CD4-positive, alpha-beta T cell treated with Interleukin-15 for 1 hour (primary cell): ENCODE data around the gene SLC9A6.
A peak's percentile ranks its signal among the peaks of the same experiment; 100 is the strongest.

Source experiments
- DNase-seq: peaks from one replicate; pipeline ENCODE4 v3.0.0-alpha.2; 2020

The SLC9A6 gene

DNA sequence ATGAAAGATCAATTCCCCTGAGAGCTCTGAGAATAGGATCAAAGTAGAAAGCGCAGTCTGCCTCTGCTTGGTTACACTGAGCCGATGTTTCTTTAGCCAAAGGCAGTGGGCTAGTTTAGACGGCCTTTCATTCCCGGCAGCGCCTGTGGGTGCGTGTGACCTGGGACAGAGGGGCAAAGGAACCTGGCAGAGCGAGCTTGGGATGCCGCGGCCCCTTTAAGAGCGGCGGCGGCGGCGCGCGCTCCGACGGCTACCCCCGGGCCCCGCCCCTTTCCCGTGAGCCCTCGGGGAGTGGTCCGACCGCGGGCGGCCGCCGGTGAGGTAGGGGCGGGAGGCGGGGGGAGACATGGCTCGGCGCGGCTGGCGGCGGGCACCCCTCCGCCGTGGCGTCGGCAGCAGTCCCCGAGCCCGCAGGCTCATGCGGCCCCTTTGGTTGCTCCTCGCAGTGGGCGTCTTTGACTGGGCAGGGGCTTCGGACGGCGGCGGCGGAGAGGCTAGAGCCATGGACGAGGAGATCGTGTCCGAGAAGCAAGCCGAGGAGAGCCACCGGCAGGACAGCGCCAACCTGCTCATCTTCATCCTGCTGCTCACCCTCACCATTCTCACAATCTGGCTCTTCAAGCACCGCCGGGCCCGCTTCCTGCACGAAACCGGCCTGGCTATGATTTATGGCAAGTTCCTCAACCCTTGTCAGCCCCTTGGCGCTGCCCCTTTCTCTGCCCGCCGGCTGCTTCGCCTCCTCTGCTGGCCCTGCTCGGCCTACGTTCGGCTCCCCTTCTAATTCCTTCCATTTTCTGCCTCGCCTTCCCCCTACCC lies at the start of gene SLC9A6:
TSS of gene SLC9A6 (plus strand) at position 279 of the 816 bp plus-strand sequence. CDS start at position 503, 224 bp downstream.
- peak; percentile 72 for DNase-seq

DNA sequence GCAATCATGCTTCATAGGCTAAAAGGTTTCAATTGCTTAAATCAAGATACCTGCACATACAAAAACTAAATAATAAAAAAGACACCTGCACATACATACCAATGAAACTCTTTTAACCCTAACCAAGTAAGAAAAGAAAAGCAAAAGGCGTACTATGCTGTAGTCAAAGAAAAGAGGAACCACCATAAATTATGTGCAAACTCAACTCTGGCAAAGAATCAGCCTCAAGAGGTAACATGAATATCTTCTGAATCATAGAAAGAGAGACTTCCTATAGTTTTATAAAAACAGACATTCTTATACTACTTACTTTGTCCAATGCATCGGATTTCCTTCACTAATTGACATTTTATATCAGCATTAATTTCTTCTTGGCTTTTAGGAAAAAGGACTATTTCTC lies 40.7 kb upstream of the SLC9A6 start:
- no peak for DNase-seq

- DNase-seq: no peak
These were observed 33.9 kb upstream of the SLC9A6 start for GRCh38 chrX:135951291-135951690.

DNA sequence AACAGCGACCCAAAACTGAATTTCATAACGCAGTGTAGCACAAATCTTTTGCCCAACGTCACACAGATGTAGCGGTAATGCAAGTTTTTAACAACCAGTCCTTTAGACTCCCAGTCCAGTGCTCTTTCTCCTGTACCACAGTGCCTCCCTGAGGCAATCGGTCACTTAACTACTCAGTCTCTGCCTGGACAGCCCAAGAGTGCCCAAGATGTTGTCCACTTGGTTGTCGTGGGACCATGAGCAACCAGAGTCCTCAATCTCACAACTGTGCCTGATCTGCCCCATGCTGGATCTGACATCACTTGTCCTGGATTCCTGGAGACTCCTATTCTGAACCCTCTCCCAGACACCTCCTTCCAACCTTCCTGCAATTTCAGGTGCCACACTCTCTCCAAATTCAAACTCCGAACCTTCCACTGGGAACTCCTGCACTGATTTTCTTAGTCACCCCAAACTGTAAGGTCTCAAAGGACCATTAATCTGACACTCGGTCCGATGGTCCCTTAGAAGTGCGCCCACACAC lies 12.1 kb upstream of the SLC9A6 start:
- DNase-seq: no peak

DNA sequence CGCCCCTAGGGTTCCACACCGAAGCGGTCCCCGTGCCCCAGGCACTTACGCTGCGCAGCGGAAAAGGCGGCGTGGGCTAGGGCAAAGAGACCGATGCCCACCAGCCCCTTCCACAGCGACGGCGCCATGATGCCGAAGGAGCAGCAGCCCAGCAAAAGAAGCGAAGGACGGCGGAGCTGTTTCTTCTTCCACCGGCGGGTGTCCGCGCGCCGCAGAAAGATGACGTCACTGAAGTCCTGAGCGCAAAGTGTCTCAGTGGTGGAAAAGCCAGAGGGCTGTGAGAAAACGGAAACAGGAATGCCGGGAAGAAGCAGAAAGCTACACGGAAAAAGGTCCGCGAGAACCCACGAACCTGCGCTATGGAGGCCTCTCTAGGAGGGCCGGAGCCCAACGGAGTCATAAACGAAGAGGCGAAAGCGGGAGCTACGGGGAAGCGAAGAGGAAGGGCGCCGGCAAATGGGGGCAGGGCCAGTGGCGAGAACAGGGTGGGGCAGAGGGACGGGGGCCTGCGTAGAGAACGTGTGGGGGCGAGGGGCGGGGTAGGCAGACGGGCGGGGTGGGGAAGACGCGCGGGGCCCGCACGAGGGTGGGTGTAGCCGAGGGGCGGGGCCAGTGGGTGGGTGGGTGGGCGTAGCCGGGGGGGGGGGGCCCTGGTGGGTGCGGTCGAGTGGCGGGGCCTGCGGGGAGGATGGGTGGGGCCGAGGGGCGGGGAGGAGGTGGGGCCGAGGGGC lies 11.5 kb upstream of the SLC9A6 start, which contains the start of gene MMGT1:
TSS of gene MMGT1 (minus strand) at position 441 of the 731 bp plus-strand sequence. CDS start at position 128, 313 bp downstream.
- peak; percentile 88 for DNase-seq

GRCh38 chrX:135974279-135974856 lies 10.9 kb upstream of the SLC9A6 start:
- peak; percentile 77 for DNase-seq

DNA sequence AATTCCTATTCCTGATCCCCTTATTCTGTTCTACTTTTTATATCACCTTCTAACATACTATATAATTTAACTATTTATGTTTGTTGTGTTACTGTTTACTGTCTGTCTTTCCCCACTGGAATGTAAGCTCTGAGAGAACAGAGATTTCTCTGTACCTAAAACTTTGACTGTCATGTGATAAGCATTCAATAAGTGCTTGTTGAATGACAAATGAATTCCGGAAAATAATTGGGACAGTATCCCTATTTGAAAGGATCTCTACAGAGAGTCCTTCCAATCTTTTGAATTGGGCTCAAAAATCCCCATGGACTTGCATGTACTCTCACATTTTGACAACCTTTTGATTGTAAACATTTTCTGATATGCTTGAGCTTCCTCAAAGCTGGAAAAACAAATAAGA lies 9.8 kb upstream of the SLC9A6 start:
- no peak for DNase-seq

- DNase-seq: no peak
These were observed 7.6 kb upstream of the SLC9A6 start for GRCh38 chrX:135977611-135978010.

GRCh38 chrX:135981010-135981409 lies 4.2 kb upstream of the SLC9A6 start:
- no peak for DNase-seq

DNA sequence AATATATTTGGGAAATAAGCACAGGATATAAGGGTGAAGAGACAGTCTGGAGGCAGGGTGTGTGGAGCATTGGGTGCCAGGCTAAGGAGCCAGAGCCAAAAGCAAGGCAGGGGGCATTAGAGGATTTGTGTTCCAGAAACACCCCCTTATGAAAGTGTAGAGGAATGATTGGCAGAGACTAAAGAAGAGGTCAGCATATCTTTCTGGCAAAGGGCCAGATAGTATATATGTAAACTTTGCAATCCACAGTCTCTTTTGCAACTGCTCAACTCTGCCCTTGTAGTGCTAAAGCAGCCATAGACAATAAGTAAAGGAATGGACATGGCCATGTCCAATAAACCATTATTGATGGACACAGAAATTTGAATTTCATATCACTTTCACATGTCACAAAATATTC lies 3.6 kb upstream of the SLC9A6 start:
- no peak for DNase-seq

- no peak for DNase-seq
These were observed 2.4 kb upstream of the SLC9A6 start for GRCh38 chrX:135982860-135983259.

- no peak for DNase-seq
These were observed 979 bp upstream of the SLC9A6 start for GRCh38 chrX:135984256-135984655.

GRCh38 chrX:135984791-135985156 lies 461 bp upstream of the SLC9A6 start:
- no peak for DNase-seq

GRCh38 chrX:135985973-135986310 lies 707 bp downstream of the SLC9A6 start:
- no peak for DNase-seq

DNA sequence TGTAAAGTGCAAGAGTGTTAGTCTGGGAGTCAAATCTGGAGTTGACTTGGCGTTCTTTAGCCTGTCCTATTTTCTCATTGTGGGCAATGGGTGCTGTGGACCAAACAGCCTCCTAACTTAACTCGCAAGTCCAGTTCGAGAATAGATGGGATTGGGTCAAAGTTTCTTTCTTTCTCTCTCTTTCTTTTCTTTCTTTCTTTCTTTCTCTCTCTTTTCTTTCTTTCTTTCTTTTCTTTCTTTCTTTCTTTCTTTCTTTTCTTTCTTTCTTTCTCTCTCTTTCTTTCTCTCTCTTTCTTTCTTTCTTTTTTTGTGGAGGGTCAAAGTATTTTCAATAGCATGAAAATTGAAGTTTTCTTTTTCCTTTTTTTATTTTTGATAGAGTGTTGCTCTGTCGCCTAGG lies 3.0 kb downstream of the SLC9A6 start:
- DNase-seq: no peak

GRCh38 chrX:136015016-136015415 lies 29.8 kb downstream of the SLC9A6 start:
- no peak for DNase-seq

- no peak for DNase-seq
These were observed 31.6 kb downstream of the SLC9A6 start for GRCh38 chrX:136016881-136017280.

DNA sequence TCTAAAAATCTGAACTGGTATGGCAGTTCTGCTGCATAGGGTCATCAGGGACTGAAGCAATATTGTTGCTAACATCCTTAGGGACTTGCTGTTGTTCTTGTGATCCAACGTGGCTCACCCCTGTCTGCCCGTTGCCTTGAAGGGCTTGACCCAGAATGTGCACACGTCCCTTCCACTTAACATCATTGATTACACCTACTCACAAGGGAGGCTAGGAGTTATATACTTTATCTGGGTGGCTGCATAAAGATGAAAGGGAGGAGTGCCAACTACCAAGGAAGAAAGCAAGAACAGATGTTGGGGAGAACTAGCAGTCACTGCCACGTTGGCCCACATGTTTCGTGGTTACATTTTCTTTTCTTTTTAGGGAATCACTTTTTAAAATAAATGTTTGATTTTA lies 34.0 kb downstream of the SLC9A6 start:
- no peak for DNase-seq

- no peak for DNase-seq
These were observed 35.9 kb downstream of the SLC9A6 start for GRCh38 chrX:136021160-136021559.

GRCh38 chrX:136021903-136022302 lies 36.7 kb downstream of the SLC9A6 start:
- no peak for DNase-seq

DNA sequence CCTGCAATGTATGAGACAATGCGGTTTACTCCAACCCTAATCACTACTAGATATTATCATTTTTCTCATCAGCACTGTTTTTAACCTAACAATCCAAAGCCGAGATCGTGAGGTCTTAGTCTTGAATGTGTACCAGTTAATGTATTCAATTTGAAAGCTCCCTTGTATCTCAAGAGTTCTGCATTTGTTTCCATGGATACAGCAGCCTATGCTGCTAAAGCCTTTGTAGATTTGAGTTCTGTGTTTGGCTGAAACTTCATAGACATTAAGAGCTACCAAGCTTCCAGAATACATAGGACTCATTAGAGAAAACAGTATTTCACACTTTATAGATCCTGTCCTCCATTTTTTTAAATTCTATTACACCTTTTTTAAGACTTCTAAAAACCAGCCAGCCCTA lies 39.9 kb downstream of the SLC9A6 start:
- no peak for DNase-seq

GRCh38 chrX:136028383-136028984 lies 43.2 kb downstream of the SLC9A6 start:
- no peak for DNase-seq

- DNase-seq: no peak
These were observed 44.5 kb downstream of the SLC9A6 start for GRCh38 chrX:136029766-136030165.
